ENCODE measurements around the gene TXK. TPM values are rescaled to one million over a fixed set of nuclear protein-coding genes. Genes with fewer than 3 reads are reported as not detected.

TXK gene
- total and polyA plus RNA-seq, 2 experiments from 2014 or later = 0.14 to 0.40 TPM

DNA sequence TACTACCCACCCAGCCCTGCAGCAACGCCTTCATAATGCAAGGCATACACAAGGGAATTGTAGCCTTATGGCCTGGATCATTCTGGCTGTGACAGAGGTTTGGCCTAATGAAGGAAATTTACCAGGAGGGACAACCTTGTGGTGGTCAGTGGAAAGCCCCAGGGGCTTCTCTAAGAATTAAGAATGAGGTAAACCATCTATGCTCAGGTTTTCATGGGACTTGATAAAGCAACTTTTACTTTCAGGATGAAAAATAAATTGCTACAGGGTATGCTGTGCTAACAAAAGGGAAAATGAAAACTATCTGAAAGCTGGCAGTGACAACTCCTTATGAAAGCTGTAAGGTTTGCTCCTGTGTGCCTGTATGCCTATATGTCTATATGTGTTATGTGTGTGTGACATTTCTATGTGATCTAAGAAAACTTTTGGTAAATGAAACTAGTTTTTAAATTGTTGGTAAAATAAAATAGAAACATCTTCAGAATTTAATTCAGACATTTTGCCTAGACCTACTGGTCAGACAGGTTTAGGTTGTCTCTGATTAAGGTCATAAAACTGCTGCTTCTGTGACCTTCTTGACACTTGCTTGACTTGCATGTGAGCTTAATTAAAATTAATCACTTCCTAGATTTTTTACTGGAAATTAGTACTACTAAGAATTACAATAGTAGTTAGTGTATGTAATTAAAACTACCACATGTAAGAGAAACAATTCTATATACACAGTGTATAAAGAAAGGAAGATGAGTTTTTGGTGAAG, 19.9 kb upstream of the TXK start:
- Histone ChIP-seq H2AFZ (no peak overlapping the region), H3F3A (replicated peaks; ENCODE audit: low read depth) (no peaks in the 10 kb centered on the region), H3K4me3 (no peak overlapping the region), H3K27ac (ENCODE audit: low read depth) (no peak overlapping the region), H3K4me1 (ENCODE audit: insufficient read depth) (no peaks in the 10 kb centered on the region), H3K79me2 (replicated peaks; ENCODE audit: insufficient read depth) (no peaks in the 10 kb centered on the region), H3K36me3 (ENCODE audit: insufficient read depth) (peaks cover 26% of the 10 kb centered on the region; the same call in 1 of the 2 replicates), H3K27me3 (ENCODE audit: insufficient read depth) (no peaks in the 10 kb centered on the region), H3K4me2 (no peak overlapping the region), H4K20me1 (replicated peaks; ENCODE audit: insufficient read depth) (no peaks in the 10 kb centered on the region), H3K9me2 (ENCODE audit: insufficient read depth) (no peaks in the 10 kb centered on the region)
- no peak for TF ChIP-seq REST (IDR thresholded peaks at IDR 0.05; ENCODE audit: unreplicated experiment)
- TF ChIP-seq, protein P1, sequence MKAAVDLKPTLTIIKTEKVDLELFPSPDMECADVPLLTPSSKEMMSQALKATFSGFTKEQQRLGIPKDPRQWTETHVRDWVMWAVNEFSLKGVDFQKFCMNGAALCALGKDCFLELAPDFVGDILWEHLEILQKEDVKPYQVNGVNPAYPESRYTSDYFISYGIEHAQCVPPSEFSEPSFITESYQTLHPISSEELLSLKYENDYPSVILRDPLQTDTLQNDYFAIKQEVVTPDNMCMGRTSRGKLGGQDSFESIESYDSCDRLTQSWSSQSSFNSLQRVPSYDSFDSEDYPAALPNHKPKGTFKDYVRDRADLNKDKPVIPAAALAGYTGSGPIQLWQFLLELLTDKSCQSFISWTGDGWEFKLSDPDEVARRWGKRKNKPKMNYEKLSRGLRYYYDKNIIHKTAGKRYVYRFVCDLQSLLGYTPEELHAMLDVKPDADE (IDR thresholded peaks at IDR 0.05) = no peak
- TF ChIP-seq EZH2 (IDR thresholded peaks at IDR 0.05; ENCODE audit: low read depth, unreplicated experiment) = no peak
- TF ChIP-seq POLR2AphosphoS5 (IDR thresholded peaks at IDR 0.05; ENCODE audit: low read depth) = no peak
- TF ChIP-seq NANOG (IDR thresholded peaks at IDR 0.05; ENCODE audit: borderline replicate concordance) = no peak
- no peak for TF ChIP-seq STAT1 (IDR thresholded peaks at IDR 0.05; ENCODE audit: unreplicated experiment)
- no peak for TF ChIP-seq ZNF114 (CRISPR knock-in tag; IDR thresholded peaks at IDR 0.05)
- TF ChIP-seq CREB1 (CRISPR knock-in tag; IDR thresholded peaks at IDR 0.05; ENCODE audit: low read depth) = no peak
- no peak for TF ChIP-seq JUNB (IDR thresholded peaks at IDR 0.05; ENCODE audit: unreplicated experiment)
- TF ChIP-seq, protein P2, sequence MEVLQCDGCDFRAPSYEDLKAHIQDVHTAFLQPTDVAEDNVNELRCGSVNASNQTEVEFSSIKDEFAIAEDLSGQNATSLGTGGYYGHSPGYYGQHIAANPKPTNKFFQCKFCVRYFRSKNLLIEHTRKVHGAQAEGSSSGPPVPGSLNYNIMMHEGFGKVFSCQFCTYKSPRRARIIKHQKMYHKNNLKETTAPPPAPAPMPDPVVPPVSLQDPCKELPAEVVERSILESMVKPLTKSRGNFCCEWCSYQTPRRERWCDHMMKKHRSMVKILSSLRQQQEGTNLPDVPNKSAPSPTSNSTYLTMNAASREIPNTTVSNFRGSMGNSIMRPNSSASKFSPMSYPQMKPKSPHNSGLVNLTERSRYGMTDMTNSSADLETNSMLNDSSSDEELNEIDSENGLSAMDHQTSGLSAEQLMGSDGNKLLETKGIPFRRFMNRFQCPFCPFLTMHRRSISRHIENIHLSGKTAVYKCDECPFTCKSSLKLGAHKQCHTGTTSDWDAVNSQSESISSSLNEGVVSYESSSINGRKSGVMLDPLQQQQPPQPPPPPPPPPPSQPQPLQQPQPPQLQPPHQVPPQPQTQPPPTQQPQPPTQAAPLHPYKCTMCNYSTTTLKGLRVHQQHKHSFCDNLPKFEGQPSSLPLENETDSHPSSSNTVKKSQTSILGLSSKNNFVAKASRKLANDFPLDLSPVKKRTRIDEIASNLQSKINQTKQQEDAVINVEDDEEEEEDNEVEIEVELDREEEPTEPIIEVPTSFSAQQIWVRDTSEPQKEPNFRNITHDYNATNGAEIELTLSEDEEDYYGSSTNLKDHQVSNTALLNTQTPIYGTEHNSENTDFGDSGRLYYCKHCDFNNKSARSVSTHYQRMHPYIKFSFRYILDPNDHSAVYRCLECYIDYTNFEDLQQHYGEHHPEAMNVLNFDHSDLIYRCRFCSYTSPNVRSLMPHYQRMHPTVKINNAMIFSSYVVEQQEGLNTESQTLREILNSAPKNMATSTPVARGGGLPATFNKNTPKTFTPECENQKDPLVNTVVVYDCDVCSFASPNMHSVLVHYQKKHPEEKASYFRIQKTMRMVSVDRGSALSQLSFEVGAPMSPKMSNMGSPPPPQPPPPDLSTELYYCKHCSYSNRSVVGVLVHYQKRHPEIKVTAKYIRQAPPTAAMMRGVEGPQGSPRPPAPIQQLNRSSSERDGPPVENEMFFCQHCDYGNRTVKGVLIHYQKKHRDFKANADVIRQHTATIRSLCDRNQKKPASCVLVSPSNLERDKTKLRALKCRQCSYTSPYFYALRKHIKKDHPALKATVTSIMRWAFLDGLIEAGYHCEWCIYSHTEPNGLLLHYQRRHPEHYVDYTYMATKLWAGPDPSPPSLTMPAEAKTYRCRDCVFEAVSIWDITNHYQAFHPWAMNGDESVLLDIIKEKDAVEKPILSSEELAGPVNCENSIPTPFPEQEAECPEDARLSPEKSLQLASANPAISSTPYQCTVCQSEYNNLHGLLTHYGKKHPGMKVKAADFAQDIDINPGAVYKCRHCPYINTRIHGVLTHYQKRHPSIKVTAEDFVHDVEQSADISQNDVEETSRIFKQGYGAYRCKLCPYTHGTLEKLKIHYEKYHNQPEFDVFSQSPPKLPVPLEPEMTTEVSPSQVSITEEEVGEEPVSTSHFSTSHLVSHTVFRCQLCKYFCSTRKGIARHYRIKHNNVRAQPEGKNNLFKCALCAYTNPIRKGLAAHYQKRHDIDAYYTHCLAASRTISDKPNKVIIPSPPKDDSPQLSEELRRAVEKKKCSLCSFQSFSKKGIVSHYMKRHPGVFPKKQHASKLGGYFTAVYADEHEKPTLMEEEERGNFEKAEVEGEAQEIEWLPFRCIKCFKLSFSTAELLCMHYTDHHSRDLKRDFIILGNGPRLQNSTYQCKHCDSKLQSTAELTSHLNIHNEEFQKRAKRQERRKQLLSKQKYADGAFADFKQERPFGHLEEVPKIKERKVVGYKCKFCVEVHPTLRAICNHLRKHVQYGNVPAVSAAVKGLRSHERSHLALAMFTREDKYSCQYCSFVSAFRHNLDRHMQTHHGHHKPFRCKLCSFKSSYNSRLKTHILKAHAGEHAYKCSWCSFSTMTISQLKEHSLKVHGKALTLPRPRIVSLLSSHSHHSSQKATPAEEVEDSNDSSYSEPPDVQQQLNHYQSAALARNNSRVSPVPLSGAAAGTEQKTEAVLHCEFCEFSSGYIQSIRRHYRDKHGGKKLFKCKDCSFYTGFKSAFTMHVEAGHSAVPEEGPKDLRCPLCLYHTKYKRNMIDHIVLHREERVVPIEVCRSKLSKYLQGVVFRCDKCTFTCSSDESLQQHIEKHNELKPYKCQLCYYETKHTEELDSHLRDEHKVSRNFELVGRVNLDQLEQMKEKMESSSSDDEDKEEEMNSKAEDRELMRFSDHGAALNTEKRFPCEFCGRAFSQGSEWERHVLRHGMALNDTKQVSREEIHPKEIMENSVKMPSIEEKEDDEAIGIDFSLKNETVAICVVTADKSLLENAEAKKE (CRISPR knock-in tag; IDR thresholded peaks at IDR 0.05) = no peak
- no peak for TF ChIP-seq EZH2phosphoT487 (IDR thresholded peaks at IDR 0.05; ENCODE audit: unreplicated experiment)
- TF ChIP-seq ZNF331 (CRISPR knock-in tag; IDR thresholded peaks at IDR 0.05; ENCODE audit: low read depth) = no peak
- no peak for TF ChIP-seq CTCF (conservative IDR thresholded peaks at IDR 0.05; ENCODE audit: low read depth in 2 of 2)
- H3K4me1 Mint-ChIP-seq = peaks cover 8% of the 10 kb centered on the region; the same call in 2 of the 3 replicates
- peaks cover 3% of the 10 kb centered on the region for H3K27me3 Mint-ChIP-seq (ENCODE audit: insufficient read depth, low read depth, poor library complexity)
- DNase-seq (ENCODE audit: low spot score) (no peak), ATAC-seq (no peak)
- H3K4me3 Mint-ChIP-seq = no peak overlapping the region
- no peak overlapping the region for H3K27ac Mint-ChIP-seq
- peaks cover 53% of the 10 kb centered on the region for H3K36me3 Mint-ChIP-seq (ENCODE audit: low read depth)
- peaks cover 26% of the 10 kb centered on the region for H3K9me3 Mint-ChIP-seq

Measured in GM23338 (cell line).